SKM-1 (cell line): ENCODE data around the gene HDAC11.
A peak's percentile ranks its signal among the peaks of the same experiment; 100 is the strongest.

Experiments
- DNase-seq: peaks from one replicate; lab custom pipeline; 2025; ENCODE audit not compliant: unreplicated experiment; lab: John Stamatoyannopoulos, UW

The HDAC11 gene

GRCh38 chr3:13466781-13467180 is 13.3 kb upstream of the HDAC11 start:
- DNase-seq: no peak

- DNase-seq: no peak
These were observed 9.1 kb upstream of the HDAC11 start for GRCh38 chr3:13470894-13471574.

GRCh38 chr3:13472286-13472685 is 7.8 kb upstream of the HDAC11 start:
- DNase-seq: no peak

- no peak for DNase-seq
These were observed 7.1 kb upstream of the HDAC11 start for GRCh38 chr3:13473020-13473419.

- no peak for DNase-seq
These were observed 6.1 kb upstream of the HDAC11 start for GRCh38 chr3:13474021-13474420.

GRCh38 chr3:13474776-13475303 is 5.3 kb upstream of the HDAC11 start:
- no peak for DNase-seq

GRCh38 chr3:13475871-13476590 is 4.1 kb upstream of the HDAC11 start:
- DNase-seq: no peak

- DNase-seq: no peak
These were observed 2.2 kb upstream of the HDAC11 start for GRCh38 chr3:13477943-13478342.

- DNase-seq: no peak
These were observed 849 bp upstream of the HDAC11 start for GRCh38 chr3:13479332-13479581.

- no peak for DNase-seq
These were observed 523 bp downstream of the HDAC11 start for GRCh38 chr3:13480340-13481318.

- no peak for DNase-seq
These were observed 2.1 kb downstream of the HDAC11 start for GRCh38 chr3:13482106-13482690.

- no peak for DNase-seq
These were observed 3.2 kb downstream of the HDAC11 start for GRCh38 chr3:13483286-13483685.

GRCh38 chr3:13483988-13484695 is 4.0 kb downstream of the HDAC11 start:
- DNase-seq: no peak

- DNase-seq: peak; percentile 40
These were observed 4.9 kb downstream of the HDAC11 start for GRCh38 chr3:13484851-13485590.

- peak; percentile 22 for DNase-seq
These were observed 5.8 kb downstream of the HDAC11 start for GRCh38 chr3:13485630-13486562.

- DNase-seq: no peak
These were observed 7.3 kb downstream of the HDAC11 start for GRCh38 chr3:13487403-13487802.

- DNase-seq: no peak
These were observed 11.3 kb downstream of the HDAC11 start for GRCh38 chr3:13491206-13491974.

- no peak for DNase-seq
These were observed 11.9 kb downstream of the HDAC11 start for GRCh38 chr3:13492048-13492447.
